GM19328 (cell line): ENCODE results near the gene SNX21.

ENCODE experiments used
- ATAC-seq: cut with Tn5 transposase; IDR thresholded peaks from one replicate; pipeline ENCODE4 v1.9.1; 2021; ENCODE audit warnings: mild to moderate bottlenecking, moderate library complexity; ENCODE audit not compliant: unreplicated experiment

Gene SNX21

GRCh38 chr20:45874576-45874975 is 41.0 kb downstream of the SNX21 start:
- no peak for ATAC-seq

- no peak for ATAC-seq
Measured at GRCh38 chr20:45878076-45878761, 44.6 kb downstream of the SNX21 start.

GRCh38 chr20:45880988-45881788 is 47.6 kb downstream of the SNX21 start, which contains the start of gene ZSWIM1:
Gene ZSWIM1 (plus strand): TSS chr20:45881227. CDS start chr20:45882593, 1,366 bp downstream.
- peak; percentile 96 for ATAC-seq

- no peak for ATAC-seq
Measured at GRCh38 chr20:45882469-45883099, 49.0 kb downstream of the SNX21 start.

- no peak for ATAC-seq
Measured at GRCh38 chr20:45883100-45883469, 49.5 kb downstream of the SNX21 start.

GRCh38 chr20:45886590-45887345 is 53.2 kb downstream of the SNX21 start:
- ATAC-seq: no peak

GRCh38 chr20:45887346-45887715 is 53.7 kb downstream of the SNX21 start, which contains the start of gene SPATA25:
Gene SPATA25 (minus strand): TSS chr20:45887622. CDS start chr20:45887590, 32 bp downstream.
- no peak for ATAC-seq

- ATAC-seq: no peak
Measured at GRCh38 chr20:45888681-45889080, 55.1 kb downstream of the SNX21 start.

- no peak for ATAC-seq
Measured at GRCh38 chr20:45890077-45890984, 56.7 kb downstream of the SNX21 start.

GRCh38 chr20:45890985-45891983 is 57.7 kb downstream of the SNX21 start, which contains the start of the genes CTSA and NEURL2:
Gene CTSA (plus strand): TSS chr20:45891335. CDS start chr20:45891569, 234 bp downstream.
Gene NEURL2 (minus strand): TSS chr20:45891208. CDS start chr20:45890991, 217 bp downstream.
- ATAC-seq: peak; percentile 74

GRCh38 chr20:45892049-45892825 is 58.6 kb downstream of the SNX21 start:
- no peak for ATAC-seq
